Right ventricle myocardium superior (tissue), 1 donor: ENCODE data around the gene SLC19A1. TPM values are rescaled to one million over a fixed set of nuclear protein-coding genes. Genes with fewer than 3 reads are reported as not detected.
"Not testable (repeated sequence)": the region's sequence is repeated elsewhere in the genome, so short reads cannot be mapped to it uniquely, and the experiment has no call there.

ENCODE experiments used
- ATAC-seq: fragments of 200-7000 bp; cut with Tn5 transposase; one replicate; pipeline ENCODE4 v1.9.1; 2020; ENCODE audit warnings: mild to moderate bottlenecking; ENCODE audit not compliant: poor library complexity
- DNase-seq: peaks from one replicate; pipeline ENCODE4 v3.0.0-alpha.2; 2020
- intact Hi-C: fragments of 100-400 bp; cut with DNase I; formaldehyde crosslinking; loops from one replicate; pipeline ENCODE4 v1.11.2; 2022
- total RNA-seq: library from RNA; stranded (reverse); fragmentation: NEBNext Ultra II Directional; extraction: Animal tissue kit (Norgen Biotek cat#: 25700); gene quantifications from one replicate; pipeline ENCODE4 v1.2.1, GENCODE V29; 2021
- donor health status: DM: no; HTN: yes; CAD: no; lungs with severe emphysema.

SLC19A1 gene
- total RNA-seq, 1 donor from 2014 or later = 6.9 TPM

DNA sequence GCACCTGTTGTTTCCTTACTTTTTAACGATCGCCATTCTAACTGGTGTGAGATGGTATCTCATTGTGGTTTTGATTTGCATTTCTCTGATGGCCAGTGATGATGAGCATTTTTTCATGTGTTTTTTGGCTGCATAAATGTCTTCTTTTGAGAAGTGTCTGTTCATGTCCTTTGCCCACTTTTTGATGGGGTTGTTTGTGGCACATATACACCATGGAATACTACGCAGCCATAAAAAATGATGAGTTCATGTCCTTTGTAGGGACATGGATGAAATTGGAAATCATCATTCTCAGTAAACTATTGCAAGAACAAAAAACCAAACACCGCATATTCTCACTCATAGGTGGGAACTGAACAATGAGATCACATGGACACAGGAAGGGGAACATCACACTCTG is 39.0 kb downstream of the SLC19A1 start:
- ATAC-seq, DNase-seq, intact Hi-C loops: not testable (repeated sequence)

DNA sequence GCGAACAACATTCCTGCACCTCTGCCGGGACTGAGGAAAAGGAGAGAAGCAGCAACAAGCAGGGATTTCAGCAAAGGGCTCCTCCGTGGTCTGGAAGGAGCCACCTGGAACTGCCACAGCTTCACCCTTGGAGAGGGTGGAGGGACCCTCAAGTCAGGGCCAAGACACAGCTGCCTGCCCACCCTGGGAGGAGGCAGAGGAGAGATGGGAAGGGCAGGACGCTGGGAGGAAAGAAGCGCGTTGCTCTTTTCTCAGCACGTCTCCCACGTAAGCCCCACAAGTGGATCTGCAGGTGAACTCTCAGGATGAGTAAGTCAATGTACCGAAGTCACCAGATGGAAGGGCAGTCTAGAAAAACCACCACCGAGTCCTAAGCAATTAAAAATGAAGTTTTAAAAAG is 39.6 kb downstream of the SLC19A1 start:
- DNase-seq (no peak), ATAC-seq (no peak)
- intact Hi-C loops = no loop called here

DNA sequence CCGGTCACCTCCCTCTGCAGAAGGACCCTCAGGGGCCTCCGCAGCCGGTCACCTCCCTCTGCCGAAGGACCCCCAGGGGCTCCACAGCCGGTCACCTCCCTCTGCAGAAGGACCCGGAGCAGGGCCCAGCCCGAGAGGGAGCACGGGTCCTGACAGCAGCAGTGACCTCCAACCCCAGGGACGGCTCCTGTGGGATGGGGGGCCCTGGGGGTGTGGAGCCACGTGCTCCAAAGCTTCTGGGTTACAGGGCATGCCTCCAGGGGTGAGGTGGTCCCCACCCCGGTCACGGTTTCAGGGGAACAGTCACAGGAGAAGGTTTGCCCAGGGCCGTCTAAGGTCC is 40.3 kb downstream of the SLC19A1 start:
- ATAC-seq = no peak
- peak; percentile 27 for DNase-seq
- intact Hi-C loops = no loop called here

- intact Hi-C loops, ATAC-seq: not testable (repeated sequence)
- peak; percentile 24 for DNase-seq
Observed at GRCh38 chr21:45501081-45502005, 40.9 kb downstream of the SLC19A1 start.

- intact Hi-C loops = no loop called here
- peak; percentile 9 for DNase-seq
- no peak for ATAC-seq
Observed at GRCh38 chr21:45499970-45500577, 42.2 kb downstream of the SLC19A1 start.

GRCh38 chr21:45499201-45499750 is 43.0 kb downstream of the SLC19A1 start:
- intact Hi-C loops = no loop called here
- ATAC-seq = no peak
- peak; percentile 24 for DNase-seq

- intact Hi-C loops = no loop called here
- DNase-seq (peak; percentile 10), ATAC-seq (no peak)
Observed at GRCh38 chr21:45498646-45499000, 43.6 kb downstream of the SLC19A1 start.

DNA sequence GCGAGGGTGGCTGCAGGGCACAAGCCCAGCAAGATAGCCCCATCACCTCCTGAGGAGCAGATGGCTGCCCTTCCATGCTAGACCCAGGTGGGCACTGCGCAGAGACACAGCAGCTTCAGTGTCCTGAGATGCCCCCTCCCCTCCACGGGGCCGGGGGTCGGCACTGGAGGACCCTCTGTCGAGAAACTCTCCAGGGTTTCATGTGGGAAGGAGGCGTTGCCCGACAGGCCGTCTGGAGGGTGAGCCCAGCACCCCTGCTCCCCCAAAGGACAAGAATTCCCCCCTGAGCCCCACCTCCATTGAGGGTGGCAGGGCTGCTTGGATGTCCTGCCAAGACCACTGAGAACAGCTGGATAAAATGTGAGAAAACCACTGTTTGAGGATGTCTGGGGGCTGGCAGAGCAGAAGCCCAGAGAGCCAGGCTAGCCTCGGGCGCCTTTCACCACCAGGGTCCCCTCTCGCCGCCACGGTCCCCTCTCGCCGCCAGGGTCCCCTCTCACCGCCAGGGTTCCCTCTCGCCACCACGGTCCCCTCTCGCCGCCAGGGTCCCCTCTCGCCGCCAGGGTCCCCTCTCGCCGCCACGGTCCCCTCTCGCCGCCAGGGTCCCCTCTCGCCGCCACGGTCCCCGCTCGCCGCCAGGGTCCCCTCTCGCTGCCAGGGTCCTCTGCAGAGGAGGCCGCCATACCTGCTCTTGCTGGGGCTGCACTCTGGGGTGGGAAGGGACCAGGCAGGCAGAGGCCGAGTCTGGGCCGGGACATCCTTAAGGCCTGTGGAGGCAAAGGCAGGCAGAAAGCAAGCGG is 44.2 kb downstream of the SLC19A1 start:
- ATAC-seq (no peak), DNase-seq (peak; percentile 12)
- intact Hi-C loops = no loop called here

DNA sequence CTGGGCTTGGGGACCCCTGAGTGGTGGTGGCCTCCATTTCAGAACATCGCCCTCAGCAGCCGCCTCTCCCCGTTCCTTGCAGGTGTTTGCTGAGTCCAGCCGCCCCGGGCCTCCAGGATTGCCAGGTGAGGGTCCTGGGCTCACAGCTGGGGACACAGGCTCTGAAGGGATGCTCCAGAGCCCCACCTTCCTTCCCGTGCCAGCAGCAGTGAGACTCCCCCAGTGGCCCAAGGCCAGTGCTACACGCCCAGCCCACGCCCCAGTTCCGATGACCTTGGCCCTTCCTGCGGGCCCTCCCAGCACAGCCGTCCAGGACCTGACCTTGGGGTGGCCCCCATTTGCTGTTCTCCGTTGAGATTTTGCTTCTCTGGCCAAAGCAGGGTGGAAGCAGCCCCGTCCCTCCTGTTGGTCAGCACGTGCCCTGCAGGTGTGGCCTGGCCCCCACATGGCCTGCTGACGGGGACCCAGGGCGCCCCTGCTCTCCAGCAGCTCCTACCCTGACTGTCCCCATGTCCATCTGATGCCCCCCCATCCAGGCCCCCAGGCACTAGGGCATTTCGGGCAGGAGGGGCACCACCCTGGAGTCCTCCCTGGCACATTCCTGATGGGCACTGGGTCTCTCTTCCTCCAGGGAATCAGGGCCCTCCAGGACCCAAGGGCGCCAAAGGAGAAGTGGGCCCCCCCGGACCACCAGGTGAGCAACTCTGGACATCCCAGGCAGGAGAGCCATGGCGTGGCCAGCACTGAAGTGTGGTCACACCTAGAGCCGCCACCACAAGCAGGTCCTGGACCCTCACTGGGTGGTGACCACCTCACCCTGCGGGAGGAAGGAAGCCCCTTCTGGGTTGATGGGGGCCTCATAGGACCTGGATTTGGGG is 45.0 kb downstream of the SLC19A1 start:
- intact Hi-C loops = no loop called here
- no peak for ATAC-seq
- peak; percentile 35 for DNase-seq

- ATAC-seq (no peak), DNase-seq (peak; percentile 24)
- intact Hi-C loops = no loop called here
Observed at GRCh38 chr21:45496151-45496967, 45.9 kb downstream of the SLC19A1 start.

DNA sequence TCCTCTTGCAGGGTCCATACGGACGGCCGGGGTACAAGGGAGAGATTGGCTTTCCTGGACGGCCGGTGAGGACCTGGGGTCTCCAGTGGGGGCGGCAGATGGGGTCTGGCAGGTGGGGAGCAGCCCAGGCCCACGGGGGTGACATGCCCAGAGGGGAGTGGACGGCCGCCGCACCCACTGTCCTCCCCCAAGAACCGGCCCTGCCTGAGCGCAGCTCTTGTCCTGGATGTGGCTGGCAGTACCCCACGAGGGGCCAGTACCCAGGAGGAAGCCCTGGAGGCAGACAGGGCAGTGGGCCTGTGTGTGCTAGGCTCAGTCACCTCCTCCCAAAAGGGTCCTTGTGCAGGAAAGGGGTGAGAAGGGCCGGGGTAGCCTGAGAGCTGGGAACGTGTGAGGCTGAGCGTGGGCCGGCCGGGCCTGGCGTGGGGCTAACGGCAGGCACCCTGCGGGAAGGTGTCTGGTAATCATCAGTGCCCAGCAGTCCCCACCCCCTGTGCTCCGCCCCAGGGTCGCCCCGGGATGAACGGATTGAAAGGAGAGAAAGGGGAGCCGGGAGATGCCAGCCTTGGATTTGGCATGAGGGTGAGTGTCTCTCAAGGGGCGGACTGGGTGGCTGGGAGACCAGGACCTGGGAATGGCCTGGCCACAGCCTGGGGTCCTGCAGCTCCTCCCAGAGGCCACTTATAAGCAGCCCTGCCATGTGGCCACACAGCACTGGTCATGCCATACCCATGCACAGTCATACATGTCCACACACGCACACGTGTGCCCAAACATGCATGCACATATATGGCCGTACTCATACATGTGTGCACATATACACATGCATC is 47.2 kb downstream of the SLC19A1 start:
- no peak for ATAC-seq
- intact Hi-C loops = no loop called here
- peak; percentile 25 for DNase-seq

DNA sequence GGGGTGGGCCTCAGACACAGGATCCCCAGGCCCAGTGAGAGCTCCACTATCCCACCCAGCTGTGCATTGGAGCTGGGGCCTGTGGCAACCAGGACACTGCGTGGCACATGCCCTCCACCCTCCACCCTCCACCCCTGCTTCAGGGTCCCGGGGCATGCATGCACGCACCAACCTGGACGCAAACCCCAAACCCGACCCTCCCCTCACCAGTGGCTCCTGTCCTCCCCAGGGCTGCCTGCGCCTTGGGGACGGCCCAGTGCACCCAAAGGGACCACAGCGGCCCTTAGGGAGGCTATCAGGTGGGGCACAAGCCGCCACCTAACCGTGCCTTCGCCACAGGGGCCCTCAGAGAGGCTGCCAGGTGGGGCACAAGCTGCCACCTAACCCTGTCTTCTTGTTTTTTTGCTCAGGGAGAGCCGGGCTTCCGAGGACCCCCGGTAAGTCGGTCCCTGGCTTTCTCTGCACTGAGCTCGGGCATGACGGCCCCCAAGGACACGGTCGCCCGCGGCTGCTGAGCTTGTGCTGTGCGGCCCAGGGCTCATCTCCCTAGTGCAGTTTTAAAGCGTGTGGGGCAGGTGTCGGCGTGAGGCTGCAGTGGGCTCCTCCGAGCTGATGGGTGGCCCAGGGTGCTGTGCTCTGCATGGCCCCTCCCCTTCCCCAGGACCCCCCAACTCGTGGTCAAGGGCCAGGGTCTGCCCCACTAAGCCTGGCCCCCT is 47.9 kb downstream of the SLC19A1 start:
- ATAC-seq (no peak), DNase-seq (no peak)
- intact Hi-C loops = no loop called here

GRCh38 chr21:45493401-45494001 is 48.7 kb downstream of the SLC19A1 start:
- DNase-seq = no peak
- intact Hi-C loops = no loop called here
- ATAC-seq = no peak

DNA sequence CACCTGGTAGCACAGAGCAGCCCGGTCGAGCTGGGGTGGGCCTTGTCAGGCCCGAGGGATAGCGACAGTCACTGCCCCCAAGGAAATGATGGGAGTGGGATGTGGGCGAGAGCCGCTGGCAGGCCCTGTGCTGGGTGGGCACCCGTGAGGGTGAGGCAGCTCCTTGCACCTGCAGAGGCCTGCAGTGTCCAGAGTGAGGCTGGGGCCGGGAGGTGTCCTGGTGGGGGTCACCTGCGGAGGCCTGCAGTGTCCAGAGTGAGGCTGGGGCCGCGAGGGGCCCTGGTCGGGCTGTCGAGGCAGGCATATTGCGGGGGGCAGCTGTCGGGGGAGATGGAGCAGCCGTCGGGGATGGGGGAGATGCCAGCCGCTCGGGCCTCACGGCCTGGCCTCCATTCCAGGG is 49.5 kb downstream of the SLC19A1 start:
- intact Hi-C loops = no loop called here
- DNase-seq = no peak
- no peak for ATAC-seq

GRCh38 chr21:45491623-45492022 is 50.6 kb downstream of the SLC19A1 start:
- ATAC-seq (no peak), DNase-seq (no peak)
- intact Hi-C loops = no loop called here

DNA sequence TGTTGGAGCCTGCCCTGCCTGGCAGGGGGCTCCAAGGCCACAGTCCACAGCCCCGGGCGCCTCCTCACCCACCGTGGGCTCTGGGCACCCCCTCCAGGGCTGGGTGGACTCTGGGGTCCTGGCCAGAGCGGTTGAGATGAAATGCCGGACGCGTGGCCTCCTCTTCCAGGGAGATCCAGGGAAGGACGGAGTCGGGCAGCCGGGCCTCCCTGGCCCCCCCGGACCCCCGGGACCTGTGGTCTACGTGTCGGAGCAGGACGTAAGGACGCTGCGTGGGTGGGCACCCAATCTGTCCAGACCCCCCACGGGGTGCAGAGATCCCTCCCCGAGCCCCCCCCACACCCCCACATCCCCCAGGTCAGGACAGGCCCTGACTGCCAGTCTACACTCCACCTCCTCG is 51.2 kb downstream of the SLC19A1 start:
- DNase-seq (no peak), ATAC-seq (no peak)
- intact Hi-C loops = no loop called here
